K562 (cell line): Measurements from ENCODE around the gene TCF4. TPM values are rescaled to one million over a fixed set of nuclear protein-coding genes. Genes with fewer than 3 reads are reported as not detected.
A peak's percentile ranks its signal among the peaks of the same experiment; 100 is the strongest.

Experiments
- ARID3A ChIP-seq: IDR thresholded peaks from 2 replicates; pipeline ENCODE4 v1.6.1; 2012; ENCODE audit warnings: low read depth, low read length, improper control_type of control experiment, borderline replicate concordance
- ARNT ChIP-seq, 2 experiments: fragments of 450-650 bp; IDR thresholded peaks; 2 replicates each; pipeline ENCODE4 v1.6.1; 2016; ENCODE audit warnings: mild to moderate bottlenecking in 1 of 2
- DMBX1 ChIP-seq: fragments of 250-450 bp; sonication (Bioruptor Pico); IDR thresholded peaks from 2 replicates; pipeline ENCODE4 v1.8.0; 2022; ENCODE audit warnings: inconsistent platforms, mild to moderate bottlenecking, moderate library complexity, borderline replicate concordance
- DPF2 ChIP-seq: fragments of 450-650 bp; IDR thresholded peaks from 2 replicates; pipeline ENCODE4 v1.6.1; 2016
- E2F1 ChIP-seq: sonication (generic); formaldehyde crosslinking; IDR thresholded peaks from 2 replicates; pipeline ENCODE4 v1.8.1; 2023; ENCODE audit warnings: mild to moderate bottlenecking, missing genetic modification reagents, moderate library complexity
- HES1 ChIP-seq: fragments of 450-650 bp; IDR thresholded peaks from 2 replicates; pipeline ENCODE4 v1.6.1; 2016; ENCODE audit warnings: low read depth, mild to moderate bottlenecking, moderate library complexity
- SMARCB1 ChIP-seq: IDR thresholded peaks from 2 replicates; pipeline ENCODE4 v1.6.1; 2011; ENCODE audit warnings: improper control_type of control experiment, low read depth; ENCODE audit not compliant: insufficient read length
- SMC3 ChIP-seq: conservative IDR thresholded peaks from 2 replicates; pipeline ENCODE4 v1.6.1; 2011; ENCODE audit warnings: low read depth, low read length, improper control_type of control experiment; ENCODE audit not compliant: insufficient read depth
- TCFL5 ChIP-seq: fragments of 250-450 bp; sonication (Bioruptor Pico); conservative IDR thresholded peaks from 2 replicates; pipeline ENCODE4 v1.6.1; 2021; ENCODE audit warnings: mild to moderate bottlenecking, moderate library complexity, matching md5 sums
- ZBTB1 ChIP-seq: sonication (generic); formaldehyde crosslinking; IDR thresholded peaks from 2 replicates; pipeline ENCODE4 v1.8.1; 2023; ENCODE audit warnings: missing genetic modification reagents, low read depth, mild to moderate bottlenecking, borderline replicate concordance
- ZNF197 ChIP-seq: fragments of 200-800 bp; sonication (Bioruptor generic); IDR thresholded peaks from 2 replicates; pipeline ENCODE4 v1.6.1; 2016; ENCODE audit warnings: low read depth, missing genetic modification characterization, missing compliant biosample characterization
- ZNF212 ChIP-seq: fragments of 450-650 bp; formaldehyde crosslinking; IDR thresholded peaks from 2 replicates; pipeline ENCODE4 v1.4.0; 2020; ENCODE audit warnings: mild to moderate bottlenecking
- ZNF778 ChIP-seq: fragments of 450-650 bp; formaldehyde crosslinking; IDR thresholded peaks from 2 replicates; pipeline ENCODE4 v1.4.0; 2020; ENCODE audit warnings: mild to moderate bottlenecking, moderate library complexity
- polyA plus RNA-seq, 8 experiments: library from polyadenylated mRNA; depleted of rRNA in 4 of 8; stranded (reverse) in 5 of 8; unstranded in 3 of 8; fragments of >200 nt; fragmentation: Nextera tagmentation in 2 of 8; fragmentation: Illumina TruSeq in 1 of 8; extraction: Ambion mirVana in 2 of 8; extraction: Trizol in 1 of 8; gene quantifications; 2 replicates each; pipeline versions ENCODE4 v1.2.1 to v1.2.3, GENCODE V29; 2011 to 2014; ENCODE audit warnings: inconsistent platforms in 1 of 8, missing spikeins in 1 of 8
- total RNA-seq, 7 experiments: library from RNA; depleted of rRNA in 6 of 7; stranded (reverse); fragments of >200 nt in 6 of 7; fragmentation: Illumina TruSeq in 2 of 7; extraction: Trizol in 2 of 7; gene quantifications; 2 replicates each; pipeline versions ENCODE4 v1.2.1 to v1.2.3, GENCODE V29; 2011 to 2021; ENCODE audit warnings: low replicate concordance in 1 of 7
- TF ChIP-seq, protein P1 (sequence below): fragments of 450-650 bp; IDR thresholded peaks from 2 replicates; pipeline ENCODE4 v1.6.1; 2016; ENCODE audit warnings: mild to moderate bottlenecking, moderate library complexity

The TCF4 gene
- total and polyA plus RNA-seq, 9 of the 15 experiments (the other 6 are each of a cell fraction or from before 2014, with no cell fraction given) = 4.8 to 24.7 (median 15.2) TPM

GRCh38 chr18:55405893-55406406 lies 182.0 kb downstream of the TCF4 start (continued):
- TF ChIP-seq ARID3A = no peak
- no peak for TF ChIP-seq ZNF197 (CRISPR knock-in tag)
- TF ChIP-seq ARNT (IDR thresholded peaks at IDR 0.05) = no peak
- no peak for TF ChIP-seq ZNF212 (CRISPR knock-in tag)
- no peak for TF ChIP-seq TCFL5 (CRISPR knock-in tag)
- peak; percentile 45; the same call in 1 of the 2 replicates for TF ChIP-seq DPF2
- TF ChIP-seq HES1 = no peak
- TF ChIP-seq ZBTB1 = no peak
- TF ChIP-seq ZNF778 = no peak
- no peak for TF ChIP-seq SMARCB1
- TF ChIP-seq, protein P1, sequence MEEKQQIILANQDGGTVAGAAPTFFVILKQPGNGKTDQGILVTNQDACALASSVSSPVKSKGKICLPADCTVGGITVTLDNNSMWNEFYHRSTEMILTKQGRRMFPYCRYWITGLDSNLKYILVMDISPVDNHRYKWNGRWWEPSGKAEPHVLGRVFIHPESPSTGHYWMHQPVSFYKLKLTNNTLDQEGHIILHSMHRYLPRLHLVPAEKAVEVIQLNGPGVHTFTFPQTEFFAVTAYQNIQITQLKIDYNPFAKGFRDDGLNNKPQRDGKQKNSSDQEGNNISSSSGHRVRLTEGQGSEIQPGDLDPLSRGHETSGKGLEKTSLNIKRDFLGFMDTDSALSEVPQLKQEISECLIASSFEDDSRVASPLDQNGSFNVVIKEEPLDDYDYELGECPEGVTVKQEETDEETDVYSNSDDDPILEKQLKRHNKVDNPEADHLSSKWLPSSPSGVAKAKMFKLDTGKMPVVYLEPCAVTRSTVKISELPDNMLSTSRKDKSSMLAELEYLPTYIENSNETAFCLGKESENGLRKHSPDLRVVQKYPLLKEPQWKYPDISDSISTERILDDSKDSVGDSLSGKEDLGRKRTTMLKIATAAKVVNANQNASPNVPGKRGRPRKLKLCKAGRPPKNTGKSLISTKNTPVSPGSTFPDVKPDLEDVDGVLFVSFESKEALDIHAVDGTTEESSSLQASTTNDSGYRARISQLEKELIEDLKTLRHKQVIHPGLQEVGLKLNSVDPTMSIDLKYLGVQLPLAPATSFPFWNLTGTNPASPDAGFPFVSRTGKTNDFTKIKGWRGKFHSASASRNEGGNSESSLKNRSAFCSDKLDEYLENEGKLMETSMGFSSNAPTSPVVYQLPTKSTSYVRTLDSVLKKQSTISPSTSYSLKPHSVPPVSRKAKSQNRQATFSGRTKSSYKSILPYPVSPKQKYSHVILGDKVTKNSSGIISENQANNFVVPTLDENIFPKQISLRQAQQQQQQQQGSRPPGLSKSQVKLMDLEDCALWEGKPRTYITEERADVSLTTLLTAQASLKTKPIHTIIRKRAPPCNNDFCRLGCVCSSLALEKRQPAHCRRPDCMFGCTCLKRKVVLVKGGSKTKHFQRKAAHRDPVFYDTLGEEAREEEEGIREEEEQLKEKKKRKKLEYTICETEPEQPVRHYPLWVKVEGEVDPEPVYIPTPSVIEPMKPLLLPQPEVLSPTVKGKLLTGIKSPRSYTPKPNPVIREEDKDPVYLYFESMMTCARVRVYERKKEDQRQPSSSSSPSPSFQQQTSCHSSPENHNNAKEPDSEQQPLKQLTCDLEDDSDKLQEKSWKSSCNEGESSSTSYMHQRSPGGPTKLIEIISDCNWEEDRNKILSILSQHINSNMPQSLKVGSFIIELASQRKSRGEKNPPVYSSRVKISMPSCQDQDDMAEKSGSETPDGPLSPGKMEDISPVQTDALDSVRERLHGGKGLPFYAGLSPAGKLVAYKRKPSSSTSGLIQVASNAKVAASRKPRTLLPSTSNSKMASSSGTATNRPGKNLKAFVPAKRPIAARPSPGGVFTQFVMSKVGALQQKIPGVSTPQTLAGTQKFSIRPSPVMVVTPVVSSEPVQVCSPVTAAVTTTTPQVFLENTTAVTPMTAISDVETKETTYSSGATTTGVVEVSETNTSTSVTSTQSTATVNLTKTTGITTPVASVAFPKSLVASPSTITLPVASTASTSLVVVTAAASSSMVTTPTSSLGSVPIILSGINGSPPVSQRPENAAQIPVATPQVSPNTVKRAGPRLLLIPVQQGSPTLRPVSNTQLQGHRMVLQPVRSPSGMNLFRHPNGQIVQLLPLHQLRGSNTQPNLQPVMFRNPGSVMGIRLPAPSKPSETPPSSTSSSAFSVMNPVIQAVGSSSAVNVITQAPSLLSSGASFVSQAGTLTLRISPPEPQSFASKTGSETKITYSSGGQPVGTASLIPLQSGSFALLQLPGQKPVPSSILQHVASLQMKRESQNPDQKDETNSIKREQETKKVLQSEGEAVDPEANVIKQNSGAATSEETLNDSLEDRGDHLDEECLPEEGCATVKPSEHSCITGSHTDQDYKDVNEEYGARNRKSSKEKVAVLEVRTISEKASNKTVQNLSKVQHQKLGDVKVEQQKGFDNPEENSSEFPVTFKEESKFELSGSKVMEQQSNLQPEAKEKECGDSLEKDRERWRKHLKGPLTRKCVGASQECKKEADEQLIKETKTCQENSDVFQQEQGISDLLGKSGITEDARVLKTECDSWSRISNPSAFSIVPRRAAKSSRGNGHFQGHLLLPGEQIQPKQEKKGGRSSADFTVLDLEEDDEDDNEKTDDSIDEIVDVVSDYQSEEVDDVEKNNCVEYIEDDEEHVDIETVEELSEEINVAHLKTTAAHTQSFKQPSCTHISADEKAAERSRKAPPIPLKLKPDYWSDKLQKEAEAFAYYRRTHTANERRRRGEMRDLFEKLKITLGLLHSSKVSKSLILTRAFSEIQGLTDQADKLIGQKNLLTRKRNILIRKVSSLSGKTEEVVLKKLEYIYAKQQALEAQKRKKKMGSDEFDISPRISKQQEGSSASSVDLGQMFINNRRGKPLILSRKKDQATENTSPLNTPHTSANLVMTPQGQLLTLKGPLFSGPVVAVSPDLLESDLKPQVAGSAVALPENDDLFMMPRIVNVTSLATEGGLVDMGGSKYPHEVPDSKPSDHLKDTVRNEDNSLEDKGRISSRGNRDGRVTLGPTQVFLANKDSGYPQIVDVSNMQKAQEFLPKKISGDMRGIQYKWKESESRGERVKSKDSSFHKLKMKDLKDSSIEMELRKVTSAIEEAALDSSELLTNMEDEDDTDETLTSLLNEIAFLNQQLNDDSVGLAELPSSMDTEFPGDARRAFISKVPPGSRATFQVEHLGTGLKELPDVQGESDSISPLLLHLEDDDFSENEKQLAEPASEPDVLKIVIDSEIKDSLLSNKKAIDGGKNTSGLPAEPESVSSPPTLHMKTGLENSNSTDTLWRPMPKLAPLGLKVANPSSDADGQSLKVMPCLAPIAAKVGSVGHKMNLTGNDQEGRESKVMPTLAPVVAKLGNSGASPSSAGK = no peak
- no peak for TF ChIP-seq SMC3
- TF ChIP-seq E2F1 (CRISPR knock-in tag) = no peak
- no peak for TF ChIP-seq DMBX1 (CRISPR knock-in tag)
